Astrocyte (in vitro differentiated cells and primary cell): ENCODE results near the gene PIGT. TPM values are rescaled to one million over a fixed set of nuclear protein-coding genes. Genes with fewer than 3 reads are reported as not detected.
A peak's percentile ranks its signal among the peaks of the same experiment; 100 is the strongest.

Experiments used
- DNase-seq: peaks from one replicate; pipeline ENCODE4 v3.0.0-alpha.2; 2010; ENCODE audit warnings: low read depth
- FAIRE-seq: peaks from 2 replicates; lab custom pipeline; 2011; peaks lifted over from hg19 to GRCh38; lab: Jason Lieb, UNC
- H2AFZ ChIP-seq: 2 replicates; pipeline ENCODE4 v1.6.0; 2012; ENCODE audit warnings: low read depth, low read length, inconsistent platforms
- H3K27ac ChIP-seq: 2 replicates; pipeline ENCODE4 v1.5.1; 2011; ENCODE audit warnings: low read depth, low read length, inconsistent platforms
- H3K27me3 ChIP-seq: 2 replicates; pipeline ENCODE4 v1.6.0; 2011; ENCODE audit warnings: low read length, inconsistent platforms; ENCODE audit not compliant: insufficient read depth
- H3K36me3 ChIP-seq: 2 replicates; pipeline ENCODE4 v1.5.1; 2011; ENCODE audit warnings: low read length, inconsistent platforms; ENCODE audit not compliant: insufficient read depth
- H3K4me1 ChIP-seq: 2 replicates; pipeline ENCODE4 v1.5.1; 2011; ENCODE audit warnings: low read length, inconsistent platforms; ENCODE audit not compliant: insufficient read depth
- H3K4me2 ChIP-seq: 2 replicates; pipeline ENCODE4 v1.6.0; 2012; ENCODE audit warnings: low read length, inconsistent platforms
- H3K4me3 ChIP-seq: 2 replicates; pipeline ENCODE4 v1.5.1; 2011; ENCODE audit warnings: low read depth, mild to moderate bottlenecking, low read length, inconsistent platforms; ENCODE audit not compliant: insufficient read depth
- H3K79me2 ChIP-seq: 2 replicates; pipeline ENCODE4 v1.6.0; 2012; ENCODE audit warnings: mild to moderate bottlenecking, low read length, inconsistent platforms; ENCODE audit not compliant: insufficient read depth
- H3K9ac ChIP-seq: 2 replicates; pipeline ENCODE4 v1.6.0; 2012; ENCODE audit warnings: mild to moderate bottlenecking, low read length, inconsistent platforms
- H3K9me3 ChIP-seq: 2 replicates; pipeline ENCODE4 v1.5.1; 2012; ENCODE audit warnings: low read depth, mild to moderate bottlenecking, low read length, inconsistent platforms; ENCODE audit not compliant: insufficient read depth
- H4K20me1 ChIP-seq: 2 replicates; pipeline ENCODE4 v1.6.0; 2012; ENCODE audit warnings: low read length, inconsistent platforms; ENCODE audit not compliant: insufficient read depth
- H3K27ac Mint-ChIP-seq: one replicate; pipeline ENCODE4 v1.8.0; 2021; ENCODE audit warnings: mild to moderate bottlenecking, mixed read lengths; ENCODE audit not compliant: unreplicated experiment
- H3K27me3 Mint-ChIP-seq: one replicate; pipeline ENCODE4 v1.8.0; 2021; ENCODE audit warnings: low read depth, mixed read lengths; ENCODE audit not compliant: unreplicated experiment
- H3K36me3 Mint-ChIP-seq: one replicate; pipeline ENCODE4 v1.8.0; 2021; ENCODE audit warnings: low read depth, mixed read lengths; ENCODE audit not compliant: unreplicated experiment
- H3K4me1 Mint-ChIP-seq: one replicate; pipeline ENCODE4 v1.8.0; 2021; ENCODE audit warnings: low read depth, mixed read lengths; ENCODE audit not compliant: unreplicated experiment
- H3K4me3 Mint-ChIP-seq: one replicate; pipeline ENCODE4 v1.8.0; 2021; ENCODE audit warnings: mild to moderate bottlenecking, moderate library complexity, mixed read lengths; ENCODE audit not compliant: unreplicated experiment
- H3K9me3 Mint-ChIP-seq: one replicate; pipeline ENCODE4 v1.8.0; 2021; ENCODE audit warnings: mild to moderate bottlenecking, mixed read lengths; ENCODE audit not compliant: unreplicated experiment
- EZH2 ChIP-seq: IDR thresholded peaks from 2 replicates; pipeline ENCODE4 v1.6.1; 2012; ENCODE audit warnings: mild to moderate bottlenecking, low read length, inconsistent platforms; ENCODE audit not compliant: insufficient read depth
- total RNA-seq: library from RNA; stranded (reverse); gene quantifications from 2 replicates; pipeline ENCODE4 v1.2.1, GENCODE V29; 2021
- TF ChIP-seq, protein P1 (sequence below): IDR thresholded peaks from 2 replicates; pipeline ENCODE4 v1.5.1; 2011; ENCODE audit warnings: low read depth, mild to moderate bottlenecking, inconsistent platforms, low read length, moderate library complexity; ENCODE audit not compliant: insufficient read depth

The PIGT gene
- total RNA-seq, 1 donor from 2014 or later = 83.7 TPM

- H3K27ac Mint-ChIP-seq = no peak overlapping the region
- Histone ChIP-seq H3K79me2 (no peaks in the 10 kb centered on the region), H4K20me1 (no peaks in the 10 kb centered on the region), H3K9me3 (no peaks in the 10 kb centered on the region), H3K9ac (no peak overlapping the region), H3K27ac (no peak overlapping the region), H3K36me3 (no peaks in the 10 kb centered on the region), H3K27me3 (no peaks in the 10 kb centered on the region), H3K4me3 (no peak overlapping the region), H3K4me2 (no peak overlapping the region), H3K4me1 (peaks cover 4% of the 10 kb centered on the region), H2AFZ (no peak overlapping the region)
- H3K9me3 Mint-ChIP-seq = no peaks in the 10 kb centered on the region
- no peaks in the 10 kb centered on the region for H3K36me3 Mint-ChIP-seq
- no peak overlapping the region for H3K4me3 Mint-ChIP-seq
- DNase-seq (peak; percentile 56), FAIRE-seq (no peak)
- H3K4me1 Mint-ChIP-seq = peaks cover 4% of the 10 kb centered on the region
- TF ChIP-seq EZH2 = no peak
- TF ChIP-seq, protein P1, sequence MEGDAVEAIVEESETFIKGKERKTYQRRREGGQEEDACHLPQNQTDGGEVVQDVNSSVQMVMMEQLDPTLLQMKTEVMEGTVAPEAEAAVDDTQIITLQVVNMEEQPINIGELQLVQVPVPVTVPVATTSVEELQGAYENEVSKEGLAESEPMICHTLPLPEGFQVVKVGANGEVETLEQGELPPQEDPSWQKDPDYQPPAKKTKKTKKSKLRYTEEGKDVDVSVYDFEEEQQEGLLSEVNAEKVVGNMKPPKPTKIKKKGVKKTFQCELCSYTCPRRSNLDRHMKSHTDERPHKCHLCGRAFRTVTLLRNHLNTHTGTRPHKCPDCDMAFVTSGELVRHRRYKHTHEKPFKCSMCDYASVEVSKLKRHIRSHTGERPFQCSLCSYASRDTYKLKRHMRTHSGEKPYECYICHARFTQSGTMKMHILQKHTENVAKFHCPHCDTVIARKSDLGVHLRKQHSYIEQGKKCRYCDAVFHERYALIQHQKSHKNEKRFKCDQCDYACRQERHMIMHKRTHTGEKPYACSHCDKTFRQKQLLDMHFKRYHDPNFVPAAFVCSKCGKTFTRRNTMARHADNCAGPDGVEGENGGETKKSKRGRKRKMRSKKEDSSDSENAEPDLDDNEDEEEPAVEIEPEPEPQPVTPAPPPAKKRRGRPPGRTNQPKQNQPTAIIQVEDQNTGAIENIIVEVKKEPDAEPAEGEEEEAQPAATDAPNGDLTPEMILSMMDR = no peak
- no peaks in the 10 kb centered on the region for H3K27me3 Mint-ChIP-seq
Observed at GRCh38 chr20:45433316-45433715, 17.4 kb downstream of the PIGT start.

- no peaks in the 10 kb centered on the region for H3K79me2 ChIP-seq
- Mint-ChIP-seq H3K9me3 (no peaks in the 10 kb centered on the region), H3K27me3 (no peaks in the 10 kb centered on the region), H3K4me1 (peaks cover 4% of the 10 kb centered on the region), H3K36me3 (no peaks in the 10 kb centered on the region), H3K4me3 (no peak overlapping the region), H3K27ac (no peak overlapping the region)
- no peak overlapping the region for H3K4me3 ChIP-seq
- DNase-seq (no peak), FAIRE-seq (no peak)
- no peak overlapping the region for H3K27ac ChIP-seq
- H3K4me1 ChIP-seq = peaks cover 4% of the 10 kb centered on the region
- no peaks in the 10 kb centered on the region for H4K20me1 ChIP-seq
- no peak for TF ChIP-seq EZH2
- TF ChIP-seq, protein P1 = no peak
- H3K27me3 ChIP-seq = no peaks in the 10 kb centered on the region
- H3K9me3 ChIP-seq = no peaks in the 10 kb centered on the region
- H3K36me3 ChIP-seq = no peaks in the 10 kb centered on the region
- no peak overlapping the region for H3K9ac ChIP-seq
- no peak overlapping the region for H2AFZ ChIP-seq
- no peak overlapping the region for H3K4me2 ChIP-seq
Observed at GRCh38 chr20:45433976-45434375, 18.0 kb downstream of the PIGT start.

DNA sequence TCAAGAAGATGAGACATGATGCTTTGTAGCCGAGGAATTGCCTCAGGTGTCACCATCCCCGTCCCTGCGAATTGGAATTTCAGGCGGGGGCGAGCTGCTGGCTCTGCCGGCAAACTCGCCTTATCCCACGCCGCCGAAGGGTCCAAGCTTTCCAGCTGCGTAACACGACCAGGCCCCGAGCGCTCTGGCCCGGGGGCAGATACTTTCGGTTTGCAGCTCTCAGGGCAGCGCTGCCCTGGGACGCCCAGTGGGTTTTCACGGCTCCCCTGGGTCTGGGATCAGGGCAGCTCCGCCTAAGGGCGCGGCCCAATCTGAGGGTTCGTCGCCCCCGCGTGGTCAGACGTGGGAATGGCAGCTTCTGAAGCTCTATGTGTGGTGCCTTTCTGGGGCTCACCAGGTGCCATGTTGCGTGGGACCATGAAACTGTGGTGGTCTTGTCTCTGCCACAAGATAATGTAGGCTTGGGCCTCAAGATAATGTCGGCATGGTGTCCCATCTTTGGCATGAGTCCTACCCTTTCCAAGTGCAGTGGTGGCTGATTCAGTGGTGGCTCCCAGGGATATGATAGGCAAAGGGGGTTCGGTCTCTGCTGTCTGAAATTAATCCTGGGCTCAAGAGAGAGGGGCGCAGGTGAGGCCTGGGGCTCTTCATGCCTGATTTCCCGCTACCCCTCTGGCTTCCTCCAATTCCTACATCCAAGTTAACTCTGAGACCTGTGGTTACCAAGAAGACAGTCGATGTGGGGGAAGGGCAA is 21.0 kb downstream of the PIGT start:
- H3K27me3 Mint-ChIP-seq = no peaks in the 10 kb centered on the region
- peak; percentile 52 for DNase-seq
- Histone ChIP-seq H3K4me1 (peaks cover 4% of the 10 kb centered on the region), H4K20me1 (no peaks in the 10 kb centered on the region), H3K27ac (no peak overlapping the region), H3K36me3 (no peaks in the 10 kb centered on the region), H3K9me3 (no peaks in the 10 kb centered on the region), H3K79me2 (no peaks in the 10 kb centered on the region), H3K4me3 (peak overlapping the region; percentile 66), H3K4me2 (peak overlapping the region; percentile 85), H3K27me3 (no peaks in the 10 kb centered on the region), H2AFZ (peak overlapping the region; percentile 82), H3K9ac (peak overlapping the region; percentile 79)
- H3K4me1 Mint-ChIP-seq = peaks cover 4% of the 10 kb centered on the region
- no peaks in the 10 kb centered on the region for H3K36me3 Mint-ChIP-seq
- no peaks in the 10 kb centered on the region for H3K9me3 Mint-ChIP-seq
- no peak for TF ChIP-seq EZH2
- TF ChIP-seq, protein P1 = peak; percentile 81
- no peak for FAIRE-seq
- H3K27ac Mint-ChIP-seq = peak overlapping the region; percentile 77
- peak overlapping the region; percentile 84 for H3K4me3 Mint-ChIP-seq
